Measurements from ENCODE around the gene SCMH1. TPM values are rescaled to one million over a fixed set of nuclear protein-coding genes. Genes with fewer than 3 reads are reported as not detected.

The SCMH1 gene
- total and polyA plus RNA-seq, 2 of the 4 experiments (the other 2 are of a cell fraction): 9.0 to 19.4 TPM

DNA sequence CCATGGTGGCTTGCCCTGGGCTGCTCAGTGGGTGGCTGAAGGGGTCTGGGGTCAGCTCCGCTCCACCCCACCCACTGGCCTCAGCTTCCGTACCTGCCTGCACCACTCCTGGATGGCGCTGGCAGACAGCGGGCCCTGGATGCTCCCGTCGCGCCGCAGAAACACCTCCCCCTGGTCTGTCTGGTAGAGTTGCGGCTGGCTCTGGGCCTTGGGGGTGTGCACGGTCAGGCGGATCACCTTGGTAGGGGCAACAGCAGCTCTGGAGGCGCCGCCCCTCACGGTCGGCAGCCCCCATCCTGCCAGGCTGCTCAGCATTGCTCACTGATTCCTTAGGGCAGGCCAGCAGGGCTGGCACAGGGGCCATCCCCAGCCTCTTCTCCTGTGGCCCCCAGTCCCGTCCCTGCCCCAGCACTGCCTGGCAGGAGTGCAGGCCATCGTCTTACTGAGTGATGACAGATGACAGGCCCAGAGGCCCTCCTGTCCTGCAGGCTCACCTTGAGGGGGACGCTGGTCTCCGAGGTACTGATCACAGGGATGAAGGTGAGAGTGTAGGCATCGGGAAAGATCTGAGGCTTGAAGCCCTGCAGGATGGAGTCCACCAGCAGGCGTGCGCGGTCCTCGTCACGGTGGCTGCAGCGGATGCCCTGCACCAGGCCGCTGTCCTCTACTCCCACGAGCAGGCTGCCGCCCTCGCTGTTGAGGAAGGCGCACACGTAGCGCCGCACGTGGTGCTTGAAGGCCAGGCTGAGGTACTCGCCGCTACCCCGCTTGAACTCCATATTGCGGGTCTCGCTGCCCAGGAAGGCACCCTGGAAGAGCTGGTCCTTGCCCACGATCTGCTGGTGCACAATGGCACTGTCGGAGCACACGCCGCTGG lies 224.7 kb downstream of the SCMH1 start (continued):
- no peak for TF ChIP-seq MXI1 (IDR thresholded peaks at IDR 0.05; ENCODE audit: borderline replicate concordance, low read depth, low read length)

DNA sequence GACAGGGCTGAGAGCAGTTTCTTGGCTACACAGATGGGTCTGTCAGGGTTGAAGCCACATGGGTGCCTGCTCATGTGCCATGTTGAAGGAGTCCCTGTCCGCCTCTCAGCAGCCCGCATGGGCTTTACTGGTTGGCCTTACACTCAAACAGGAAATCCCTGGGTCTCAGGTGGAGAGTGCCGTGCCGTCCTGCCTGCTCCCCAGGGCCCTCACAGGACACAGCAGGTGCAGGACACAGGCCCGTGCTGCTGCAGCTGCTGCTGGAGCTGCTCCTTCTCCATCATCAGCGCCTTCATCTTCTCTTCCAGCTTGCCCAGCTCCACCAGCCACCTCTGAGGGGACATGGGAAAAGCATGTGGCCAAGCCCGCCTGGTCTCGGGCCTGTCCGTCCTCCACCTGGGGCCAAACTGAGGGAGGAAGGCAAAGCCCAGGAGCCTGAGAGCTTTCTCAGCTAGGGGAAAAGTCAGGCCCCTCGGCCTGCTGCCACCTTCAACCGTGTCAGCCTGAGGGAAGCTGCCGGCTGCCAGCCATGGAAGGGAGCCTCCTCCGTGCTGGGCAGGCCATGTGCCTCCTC lies 226.1 kb downstream of the SCMH1 start:
- H3K9me3 ChIP-seq (ENCODE audit: control insufficient read depth, insufficient read depth, low read length): no peaks in the 10 kb centered on the region
- no peak overlapping the region for H3K56ac ChIP-seq (ENCODE audit: extremely low read depth, insufficient read depth, low read length)
- H3K23ac ChIP-seq (ENCODE audit: low read depth, low read length): no peak overlapping the region
- H3K14ac ChIP-seq (replicated peaks; ENCODE audit: low read depth, low read length): no peak overlapping the region
- H2BK5ac ChIP-seq (ENCODE audit: low read depth, low read length, poor library complexity, severe bottlenecking): no peak overlapping the region
- H3K18ac ChIP-seq (ENCODE audit: low read depth, low read length): no peak overlapping the region
- in situ Hi-C loops (cut with MboI; ENCODE audit: low sequenced_read_pairs) (no loop called here), dilution Hi-C loops (cut with HindIII; ENCODE audit: low sequenced_read_pairs, unreplicated experiment) (no loop called here), intact Hi-C loops (cut with micrococcal nuclease) (no loop called here)
- ATAC-seq (ENCODE audit: low read depth) (no peak), DNase-seq (no peak)
- ChIA-PET POLR2A (ENCODE audit: unreplicated experiment) (no interaction called here), CTCF (no interaction called here)
- H3K4me3 ChIP-seq (ENCODE audit: insufficient read depth, low read depth, low read length): no peak overlapping the region
- H3K27ac ChIP-seq (ENCODE audit: insufficient read depth, low read length): no peak overlapping the region
- H2BK15ac ChIP-seq (ENCODE audit: low read depth, low read length): no peak overlapping the region
- 94% methylated on average over 7 of the region's 13 CpGs; no CpG with 5 or more reads in 1 of the 2 experiments for WGBS, 2 experiments (ENCODE audit: extremely low coverage in 2 of 2, insufficient read length in 1 of 2)
- H3K9ac ChIP-seq (ENCODE audit: low read depth, low read length): no peak overlapping the region
- no peak overlapping the region for H2AK9ac ChIP-seq (replicated peaks; ENCODE audit: low read depth, low read length, poor library complexity)
- H3K4me1 ChIP-seq (ENCODE audit: control insufficient read depth, insufficient read depth, low read length): no peaks in the 10 kb centered on the region
- no peak overlapping the region for H3K4ac ChIP-seq (ENCODE audit: low read depth, low read length)
- H2BK20ac ChIP-seq (ENCODE audit: low read depth, low read length): no peak overlapping the region
- H4K5ac ChIP-seq (ENCODE audit: low read depth, low read length): no peak overlapping the region
- 0 out of 2 replicates have a peak, but pooled peaks cover 5% of the 10 kb centered on the region for H3K9me1 ChIP-seq (ENCODE audit: insufficient read depth, low read length)
- BruUV-seq (replicated peaks): no TSS peak
- H2AFZ ChIP-seq (replicated peaks; ENCODE audit: low read length, poor library complexity): no peak overlapping the region
- no peak overlapping the region for H2BK120ac ChIP-seq (ENCODE audit: low read depth, low read length)
- H3K79me1 ChIP-seq (ENCODE audit: low read depth in 1 of 2, low read length in 2 of 2): peaks cover 0 to 35% of the 10 kb centered on the region in 2 experiments; a peak in 3 of 4 replicates
- peaks cover 5% of the 10 kb centered on the region; the same call in 1 of the 2 replicates for H4K20me1 ChIP-seq (ENCODE audit: insufficient read depth, low read length)
- no peak overlapping the region for H4K8ac ChIP-seq (ENCODE audit: low read depth in 2 of 2, low read length in 2 of 2)
- H3K36me3 ChIP-seq (ENCODE audit: control insufficient read depth, insufficient read depth, low read length): peaks cover 23% of the 10 kb centered on the region
- H3K27me3 ChIP-seq (ENCODE audit: control insufficient read depth, insufficient read depth, low read length): no peaks in the 10 kb centered on the region
- no peak overlapping the region for H3K4me2 ChIP-seq (ENCODE audit: low read depth, low read length)
- no peak overlapping the region for H4K91ac ChIP-seq (ENCODE audit: insufficient read depth, low read depth, low read length)
- no peak overlapping the region for H2AK5ac ChIP-seq (ENCODE audit: low read depth, low read length)
- TF ChIP-seq MXI1 (IDR thresholded peaks at IDR 0.05; ENCODE audit: borderline replicate concordance, low read depth, low read length) (no peak), CEBPB (IDR thresholded peaks at IDR 0.05; ENCODE audit: low read depth, low read length) (no peak), MAZ (IDR thresholded peaks at IDR 0.05; ENCODE audit: borderline replicate concordance, low read depth, low read length) (no peak), BHLHE40 (IDR thresholded peaks at IDR 0.05; ENCODE audit: low read depth, low read length) (no peak), POLR2A (IDR thresholded peaks at IDR 0.05; ENCODE audit: low read depth, low read length) (no peak), SMC3 (IDR thresholded peaks at IDR 0.05; ENCODE audit: low read depth, low read length) (no peak), CHD1 (IDR thresholded peaks at IDR 0.05; ENCODE audit: low read depth, low read length) (no peak), RFX5 (IDR thresholded peaks at IDR 0.05; ENCODE audit: low read depth, low read length) (no peak), MAFK (IDR thresholded peaks at IDR 0.05; ENCODE audit: low read depth, low read length) (no peak), RAD21 (IDR thresholded peaks at IDR 0.05; ENCODE audit: low read length) (no peak), RCOR1 (IDR thresholded peaks at IDR 0.05; ENCODE audit: insufficient replicate concordance, low read length) (no peak), FOS (IDR thresholded peaks at IDR 0.05; ENCODE audit: low read depth, low read length) (no peak), NFE2L2 (IDR thresholded peaks at IDR 0.05; ENCODE audit: low read depth, low read length) (no peak)
- TF ChIP-seq, protein P1, sequence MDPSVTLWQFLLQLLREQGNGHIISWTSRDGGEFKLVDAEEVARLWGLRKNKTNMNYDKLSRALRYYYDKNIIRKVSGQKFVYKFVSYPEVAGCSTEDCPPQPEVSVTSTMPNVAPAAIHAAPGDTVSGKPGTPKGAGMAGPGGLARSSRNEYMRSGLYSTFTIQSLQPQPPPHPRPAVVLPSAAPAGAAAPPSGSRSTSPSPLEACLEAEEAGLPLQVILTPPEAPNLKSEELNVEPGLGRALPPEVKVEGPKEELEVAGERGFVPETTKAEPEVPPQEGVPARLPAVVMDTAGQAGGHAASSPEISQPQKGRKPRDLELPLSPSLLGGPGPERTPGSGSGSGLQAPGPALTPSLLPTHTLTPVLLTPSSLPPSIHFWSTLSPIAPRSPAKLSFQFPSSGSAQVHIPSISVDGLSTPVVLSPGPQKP (IDR thresholded peaks at IDR 0.05; ENCODE audit: borderline replicate concordance, low read depth, low read length): no peak
- TF ChIP-seq, protein P2, sequence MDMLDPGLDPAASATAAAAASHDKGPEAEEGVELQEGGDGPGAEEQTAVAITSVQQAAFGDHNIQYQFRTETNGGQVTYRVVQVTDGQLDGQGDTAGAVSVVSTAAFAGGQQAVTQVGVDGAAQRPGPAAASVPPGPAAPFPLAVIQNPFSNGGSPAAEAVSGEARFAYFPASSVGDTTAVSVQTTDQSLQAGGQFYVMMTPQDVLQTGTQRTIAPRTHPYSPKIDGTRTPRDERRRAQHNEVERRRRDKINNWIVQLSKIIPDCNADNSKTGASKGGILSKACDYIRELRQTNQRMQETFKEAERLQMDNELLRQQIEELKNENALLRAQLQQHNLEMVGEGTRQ (IDR thresholded peaks at IDR 0.05; ENCODE audit: low read depth, low read length): no peak

Data from IMR-90 (cell line).